A549 (cell line): ENCODE results near the gene SHCBP1.

Experiments used
- BCL3 ChIP-seq: fragments of >200 bp; sonication (Bioruptor Twin); formaldehyde crosslinking; IDR thresholded peaks from 3 replicates; pipeline ENCODE4 v1.6.1; 2016
- CBX8 ChIP-seq: fragments of 200-600 bp; sonication (generic); IDR thresholded peaks from 2 replicates; pipeline ENCODE4 v1.6.1; 2016
- CEBPB ChIP-seq, 2 experiments: fragments of >200 bp in 1 of 2; sonication (Bioruptor Twin) in 1 of 2; formaldehyde crosslinking in 1 of 2; IDR thresholded peaks; 2 replicates each; pipeline ENCODE4 v1.6.1; 2012 to 2016
- CHD2 ChIP-seq: fragments of 150-350 bp; IDR thresholded peaks from 2 replicates; pipeline ENCODE4 v1.6.1; 2014; ENCODE audit warnings: low read length; ENCODE audit not compliant: partially characterized antibody
- CTCF ChIP-seq: fragments of >200 bp; sonication (Bioruptor Twin); formaldehyde crosslinking; IDR thresholded peaks from 3 replicates; pipeline ENCODE4 v1.5.1; 2016
- EP300 ChIP-seq, 2 experiments: fragments of >200 bp; sonication (Bioruptor Twin); formaldehyde crosslinking; IDR thresholded peaks; 2 replicates in 1 of 2; 3 replicates in 1 of 2; pipeline ENCODE4 v1.6.1; 2016 to 2017
- HMGXB4 ChIP-seq: fragments of 250-450 bp; sonication (Bioruptor Pico); IDR thresholded peaks from 2 replicates; pipeline ENCODE4 v1.5.0; 2021; ENCODE audit warnings: mild to moderate bottlenecking, moderate library complexity, borderline replicate concordance
- KDM5A ChIP-seq: fragments of 200-600 bp; sonication (generic); IDR thresholded peaks from 2 replicates; pipeline ENCODE4 v1.6.1; 2016; ENCODE audit warnings: antibody characterized with exemption, mild to moderate bottlenecking
- MAX ChIP-seq: IDR thresholded peaks from 2 replicates; pipeline ENCODE4 v1.6.1; 2012
- POLR2A ChIP-seq: IDR thresholded peaks from 2 replicates; pipeline ENCODE4 v1.6.1; 2012; ENCODE audit warnings: mild to moderate bottlenecking, low read length
- POLR2AphosphoS2 ChIP-seq: conservative IDR thresholded peaks from 2 replicates; pipeline ENCODE4 v1.6.1; 2012; ENCODE audit warnings: low read length, improper control_type of control experiment, inconsistent platforms
- REST ChIP-seq: fragments of 200-600 bp; sonication (generic); IDR thresholded peaks from 2 replicates; pipeline ENCODE4 v1.6.1; 2016; ENCODE audit warnings: antibody characterized with exemption, mild to moderate bottlenecking, moderate library complexity

GRCh38 chr16:46612121-46612520, 9.1 kb downstream of the SHCBP1 start:
- no peak for TF ChIP-seq CTCF
- TF ChIP-seq MAX, result no peak
- no peak for TF ChIP-seq CBX8
- no peak for TF ChIP-seq KDM5A
- TF ChIP-seq REST, result no peak
- TF ChIP-seq CEBPB (IDR thresholded peaks at IDR 0.05), result no peak
- TF ChIP-seq POLR2A, result no peak
- no peak for TF ChIP-seq CHD2
- no peak for TF ChIP-seq POLR2AphosphoS2
- no peak for TF ChIP-seq HMGXB4 (CRISPR knock-in tag)
- no peak for TF ChIP-seq BCL3
- TF ChIP-seq EP300 (IDR thresholded peaks at IDR 0.05), result no peak
